WERI-Rb-1 (cell line): ENCODE data around the gene NTRK2.

Experiments used
- DNase-seq: peaks from one replicate; pipeline ENCODE4 v3.0.0-alpha.2; 2020
- H3K27ac ChIP-seq: fragments of 250-450 bp; sonication (Bioruptor Pico); 2 replicates; pipeline ENCODE4 v1.5.1; 2020; ENCODE audit warnings: mild to moderate bottlenecking, moderate library complexity
- H3K27me3 ChIP-seq: fragments of 250-450 bp; sonication (Bioruptor Pico); 2 replicates; pipeline ENCODE4 v1.5.1; 2021; ENCODE audit warnings: mild to moderate bottlenecking, low read depth, moderate library complexity; ENCODE audit not compliant: insufficient read depth, severe bottlenecking
- H3K36me3 ChIP-seq: fragments of 250-450 bp; sonication (Bioruptor Pico); 2 replicates; pipeline ENCODE4 v1.5.1; 2020; ENCODE audit warnings: mild to moderate bottlenecking, moderate library complexity
- H3K4me3 ChIP-seq: 2 replicates; pipeline ENCODE4 v1.5.1; 2011; ENCODE audit warnings: low read depth, mild to moderate bottlenecking, control low read depth, low read length
- H3K9me3 ChIP-seq: fragments of 250-450 bp; sonication (Bioruptor Pico); 2 replicates; pipeline ENCODE4 v1.5.1; 2021; ENCODE audit warnings: mild to moderate bottlenecking, moderate library complexity; ENCODE audit not compliant: severe bottlenecking
- CTCF ChIP-seq: IDR thresholded peaks from 2 replicates; pipeline ENCODE4 v1.5.1; 2011; ENCODE audit warnings: low read depth, mild to moderate bottlenecking, control low read depth, inconsistent platforms, low read length

The NTRK2 gene

GRCh38 chr9:84701801-84702200 is 32.3 kb downstream of the NTRK2 start:
- DNase-seq = no peak
- H3K4me3 ChIP-seq = no peak overlapping the region
- no peaks in the 10 kb centered on the region for H3K36me3 ChIP-seq
- no peak overlapping the region for H3K27ac ChIP-seq
- H3K9me3 ChIP-seq = no peaks in the 10 kb centered on the region
- no peak for TF ChIP-seq CTCF
- H3K27me3 ChIP-seq = peaks cover 59% of the 10 kb centered on the region

- TF ChIP-seq CTCF = no peak
- Histone ChIP-seq H3K4me3 (no peak overlapping the region), H3K27ac (no peak overlapping the region), H3K36me3 (no peaks in the 10 kb centered on the region), H3K27me3 (peaks cover 60% of the 10 kb centered on the region), H3K9me3 (no peaks in the 10 kb centered on the region)
- DNase-seq = no peak
Observed at GRCh38 chr9:84702471-84702870, 32.9 kb downstream of the NTRK2 start.

- Histone ChIP-seq H3K27me3 (peaks cover 61% of the 10 kb centered on the region), H3K27ac (no peak overlapping the region), H3K9me3 (no peaks in the 10 kb centered on the region), H3K4me3 (no peak overlapping the region), H3K36me3 (no peaks in the 10 kb centered on the region)
- no peak for TF ChIP-seq CTCF
- DNase-seq = no peak
Observed at GRCh38 chr9:84703793-84704192, 34.3 kb downstream of the NTRK2 start.

- Histone ChIP-seq H3K4me3 (no peak overlapping the region), H3K27ac (no peak overlapping the region), H3K36me3 (no peaks in the 10 kb centered on the region), H3K27me3 (peaks cover 62% of the 10 kb centered on the region), H3K9me3 (no peaks in the 10 kb centered on the region)
- no peak for TF ChIP-seq CTCF
- DNase-seq = no peak
Observed at GRCh38 chr9:84705128-84705527, 35.6 kb downstream of the NTRK2 start.

GRCh38 chr9:84708400-84708799 is 38.9 kb downstream of the NTRK2 start:
- H3K27me3 ChIP-seq = peaks cover 59% of the 10 kb centered on the region
- H3K4me3 ChIP-seq = no peak overlapping the region
- no peaks in the 10 kb centered on the region for H3K9me3 ChIP-seq
- no peaks in the 10 kb centered on the region for H3K36me3 ChIP-seq
- no peak overlapping the region for H3K27ac ChIP-seq
- TF ChIP-seq CTCF = no peak
- no peak for DNase-seq

GRCh38 chr9:84709056-84709455 is 39.5 kb downstream of the NTRK2 start:
- no peak for TF ChIP-seq CTCF
- H3K36me3 ChIP-seq = no peaks in the 10 kb centered on the region
- no peaks in the 10 kb centered on the region for H3K9me3 ChIP-seq
- H3K27ac ChIP-seq = no peak overlapping the region
- DNase-seq = no peak
- H3K27me3 ChIP-seq = peaks cover 57% of the 10 kb centered on the region
- no peak overlapping the region for H3K4me3 ChIP-seq
